T-helper 2 cell treated with Interferon-gamma antibody and Interleukin-4, amounts not matched to agents 5 μg/mL and 100 μg/mL, for 36 hours (primary cell): ENCODE data around the gene KDM4C.
"Not testable (repeated sequence)": the region's sequence is repeated elsewhere in the genome, so short reads cannot be mapped to it uniquely, and the experiment has no call there.

Experiments
- DNase-seq: peaks from one replicate; pipeline ENCODE4 v3.0.0; 2021; ENCODE audit warnings: low spot score
- H3K27ac Mint-ChIP-seq: one replicate; pipeline ENCODE4 v1.8.0; 2021; ENCODE audit warnings: mild to moderate bottlenecking, mixed read lengths
- H3K27me3 Mint-ChIP-seq: one replicate; pipeline ENCODE4 v1.8.0; 2021; ENCODE audit warnings: low read depth, mixed read lengths
- H3K36me3 Mint-ChIP-seq: one replicate; pipeline ENCODE4 v1.8.0; 2021; ENCODE audit warnings: low read depth, mixed read lengths
- H3K4me1 Mint-ChIP-seq: one replicate; pipeline ENCODE4 v1.8.0; 2021; ENCODE audit warnings: low read depth, mixed read lengths
- H3K4me3 Mint-ChIP-seq: one replicate; pipeline ENCODE4 v1.8.0; 2022; ENCODE audit warnings: mild to moderate bottlenecking, moderate library complexity, mixed read lengths
- H3K9me3 Mint-ChIP-seq: one replicate; pipeline ENCODE4 v1.8.0; 2021; ENCODE audit warnings: mixed read lengths

Gene KDM4C

DNA sequence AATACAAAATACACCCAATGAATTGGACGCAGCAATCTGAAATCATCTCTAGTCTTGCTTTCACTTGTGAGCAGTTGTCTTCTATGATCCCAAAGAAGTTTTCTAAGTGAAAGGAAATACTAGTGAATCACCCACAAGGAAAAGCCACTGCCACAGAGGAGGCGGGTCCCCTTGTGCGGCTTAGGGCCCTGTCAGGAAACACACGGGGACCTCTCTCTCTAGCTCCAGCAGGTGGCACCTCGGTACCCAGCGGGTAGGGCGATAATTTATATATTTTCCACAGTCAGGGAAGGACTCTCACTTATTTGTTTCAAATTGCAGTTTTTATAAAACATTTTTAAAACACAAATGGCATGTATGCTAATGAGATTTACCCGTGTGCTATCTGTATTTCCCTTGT lies 417.1 kb downstream of the KDM4C start:
- no peaks in the 10 kb centered on the region for H3K9me3 Mint-ChIP-seq
- peak overlapping the region; percentile 9 for H3K27ac Mint-ChIP-seq
- peaks cover 33% of the 10 kb centered on the region for H3K36me3 Mint-ChIP-seq
- no peaks in the 10 kb centered on the region for H3K27me3 Mint-ChIP-seq
- H3K4me1 Mint-ChIP-seq = peaks cover 18% of the 10 kb centered on the region
- no peak for DNase-seq
- no peak overlapping the region for H3K4me3 Mint-ChIP-seq

GRCh38 chr9:7176561-7176960 lies 418.8 kb downstream of the KDM4C start:
- Mint-ChIP-seq H3K36me3 (peaks cover 26% of the 10 kb centered on the region), H3K27me3 (no peaks in the 10 kb centered on the region), H3K4me3 (no peak overlapping the region), H3K4me1 (peaks cover 14% of the 10 kb centered on the region), H3K9me3 (no peaks in the 10 kb centered on the region), H3K27ac (no peak overlapping the region)
- DNase-seq = no peak

- Mint-ChIP-seq H3K27me3 (no peaks in the 10 kb centered on the region), H3K36me3 (peaks cover 27% of the 10 kb centered on the region), H3K9me3 (no peaks in the 10 kb centered on the region), H3K4me3 (no peak overlapping the region), H3K27ac (no peak overlapping the region), H3K4me1 (peaks cover 14% of the 10 kb centered on the region)
- DNase-seq = no peak
Observed at GRCh38 chr9:7177383-7177782, 419.6 kb downstream of the KDM4C start.

GRCh38 chr9:7178729-7179128 lies 421.0 kb downstream of the KDM4C start:
- no peak for DNase-seq
- peaks cover 24% of the 10 kb centered on the region for H3K36me3 Mint-ChIP-seq
- H3K9me3 Mint-ChIP-seq = no peaks in the 10 kb centered on the region
- no peaks in the 10 kb centered on the region for H3K27me3 Mint-ChIP-seq
- H3K27ac Mint-ChIP-seq = no peak overlapping the region
- no peak overlapping the region for H3K4me3 Mint-ChIP-seq
- peaks cover 10% of the 10 kb centered on the region for H3K4me1 Mint-ChIP-seq

DNA sequence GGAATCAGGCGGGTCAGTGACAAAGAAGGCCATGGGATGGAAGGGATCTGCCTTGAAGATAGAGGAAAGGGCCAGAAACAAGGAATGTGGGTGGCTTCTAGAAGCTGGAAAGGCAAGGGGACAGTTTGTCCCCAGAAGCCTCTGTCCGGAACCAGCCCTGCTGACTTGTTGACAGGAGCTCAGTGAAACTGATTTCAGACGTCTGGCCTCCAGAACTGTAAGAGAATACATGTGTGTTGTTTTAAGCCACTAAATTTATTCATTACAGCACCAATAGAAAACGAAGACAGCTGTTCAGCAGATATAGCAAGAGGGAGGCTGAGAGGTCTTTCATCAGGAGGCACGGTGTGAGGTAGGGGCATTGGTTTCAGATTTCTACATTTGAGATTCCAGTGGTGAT lies 422.5 kb downstream of the KDM4C start:
- no peak overlapping the region for H3K4me3 Mint-ChIP-seq
- no peak overlapping the region for H3K27ac Mint-ChIP-seq
- DNase-seq = no peak
- H3K4me1 Mint-ChIP-seq = peaks cover 3% of the 10 kb centered on the region
- H3K27me3 Mint-ChIP-seq = no peaks in the 10 kb centered on the region
- peaks cover 17% of the 10 kb centered on the region for H3K36me3 Mint-ChIP-seq
- H3K9me3 Mint-ChIP-seq = peaks cover 6% of the 10 kb centered on the region

DNA sequence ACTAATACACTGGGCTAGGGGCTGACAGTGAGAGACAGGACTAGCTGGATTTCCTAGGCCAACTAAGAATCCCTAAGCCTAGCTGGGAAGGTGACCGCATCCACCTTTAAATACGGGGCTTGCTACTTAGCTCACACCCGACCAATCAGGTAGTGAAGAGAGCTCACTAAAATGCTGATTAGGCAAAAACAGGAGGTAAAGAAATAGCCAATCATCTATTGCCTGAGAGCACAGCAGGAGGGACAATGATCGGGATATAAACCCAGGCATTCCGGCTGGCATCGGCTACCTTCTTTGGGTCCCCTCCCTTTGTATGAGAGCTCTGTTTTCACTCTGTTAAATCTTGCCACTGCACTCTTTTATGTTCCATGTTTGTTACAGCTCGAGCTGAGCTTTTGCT lies 425.4 kb downstream of the KDM4C start:
- H3K4me3 Mint-ChIP-seq = not testable (repeated sequence)
- peaks cover 23% of the 10 kb centered on the region for H3K9me3 Mint-ChIP-seq

GRCh38 chr9:7185612-7186011 lies 427.8 kb downstream of the KDM4C start:
- peaks cover 15% of the 10 kb centered on the region for H3K36me3 Mint-ChIP-seq
- no peak overlapping the region for H3K27ac Mint-ChIP-seq
- no peaks in the 10 kb centered on the region for H3K27me3 Mint-ChIP-seq
- peaks cover 34% of the 10 kb centered on the region for H3K9me3 Mint-ChIP-seq
- no peak for DNase-seq
- H3K4me3 Mint-ChIP-seq = no peak overlapping the region
- H3K4me1 Mint-ChIP-seq = no peaks in the 10 kb centered on the region

More for the DNA sequence above, 425.4 kb downstream of the KDM4C start:
- peaks cover 23% of the 10 kb centered on the region for H3K36me3 Mint-ChIP-seq
- H3K4me1 Mint-ChIP-seq, H3K27ac Mint-ChIP-seq, H3K27me3 Mint-ChIP-seq, DNase-seq: not testable (repeated sequence)

GRCh38 chr9:7186175-7186574 lies 428.4 kb downstream of the KDM4C start:
- H3K4me3 Mint-ChIP-seq = no peak overlapping the region
- no peaks in the 10 kb centered on the region for H3K4me1 Mint-ChIP-seq
- peaks cover 39% of the 10 kb centered on the region for H3K9me3 Mint-ChIP-seq
- no peak overlapping the region for H3K27ac Mint-ChIP-seq
- peaks cover 15% of the 10 kb centered on the region for H3K36me3 Mint-ChIP-seq
- no peak for DNase-seq
- H3K27me3 Mint-ChIP-seq = no peaks in the 10 kb centered on the region

- Mint-ChIP-seq H3K27me3 (no peaks in the 10 kb centered on the region), H3K4me1 (no peaks in the 10 kb centered on the region), H3K27ac (no peak overlapping the region), H3K4me3 (no peak overlapping the region), H3K36me3 (peaks cover 2% of the 10 kb centered on the region), H3K9me3 (peaks cover 23% of the 10 kb centered on the region)
- DNase-seq = no peak
Observed at GRCh38 chr9:7192266-7192665, 434.5 kb downstream of the KDM4C start.

DNA sequence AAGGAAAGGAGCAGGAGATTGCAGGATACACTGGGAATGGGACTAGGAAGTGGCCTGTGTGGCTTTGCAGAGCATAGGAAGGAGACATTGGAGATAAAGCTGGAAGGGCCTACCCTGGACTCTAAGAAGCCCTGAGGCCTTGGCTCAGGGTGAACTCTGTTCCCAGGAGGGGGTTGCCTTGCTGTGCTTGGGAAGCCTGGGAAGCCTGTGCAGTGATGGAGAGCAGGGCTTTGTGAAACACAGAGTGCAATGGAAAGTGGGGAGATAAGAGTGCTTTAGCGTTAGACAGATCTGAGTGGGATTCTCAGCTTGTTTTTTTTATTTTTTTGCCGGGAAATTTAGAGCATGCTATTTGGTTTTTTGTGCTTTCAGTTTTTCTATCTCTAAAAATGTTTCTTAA lies 437.8 kb downstream of the KDM4C start:
- Mint-ChIP-seq H3K36me3 (no peaks in the 10 kb centered on the region), H3K9me3 (peaks cover 6% of the 10 kb centered on the region), H3K4me1 (no peaks in the 10 kb centered on the region), H3K27me3 (no peaks in the 10 kb centered on the region), H3K4me3 (no peak overlapping the region), H3K27ac (no peak overlapping the region)
- no peak for DNase-seq

DNA sequence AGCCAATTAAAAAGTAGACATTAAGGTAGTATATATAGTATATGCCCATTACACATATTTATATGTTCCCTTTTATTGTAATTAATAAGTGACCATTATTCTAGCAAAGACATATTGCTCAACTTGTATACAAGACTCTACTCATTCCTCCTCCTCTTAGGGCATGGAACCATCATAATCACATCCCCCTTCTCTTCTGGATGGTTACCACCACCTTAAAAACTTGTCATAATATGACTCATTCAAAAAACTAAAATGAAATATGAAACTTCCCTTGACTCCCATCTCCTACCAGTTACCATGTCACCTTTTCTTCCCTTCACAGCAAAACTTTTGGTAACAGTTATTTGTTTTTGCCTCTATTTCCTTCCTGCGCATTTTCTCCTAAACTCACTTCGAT lies 438.7 kb downstream of the KDM4C start:
- no peak overlapping the region for H3K27ac Mint-ChIP-seq
- H3K36me3 Mint-ChIP-seq = no peaks in the 10 kb centered on the region
- peaks cover 3% of the 10 kb centered on the region for H3K27me3 Mint-ChIP-seq
- DNase-seq = no peak
- no peaks in the 10 kb centered on the region for H3K4me1 Mint-ChIP-seq
- H3K9me3 Mint-ChIP-seq = no peaks in the 10 kb centered on the region
- H3K4me3 Mint-ChIP-seq = no peak overlapping the region

GRCh38 chr9:7201196-7201595 lies 443.4 kb downstream of the KDM4C start:
- Mint-ChIP-seq H3K4me3 (no peak overlapping the region), H3K4me1 (no peaks in the 10 kb centered on the region), H3K27me3 (peaks cover 10% of the 10 kb centered on the region), H3K27ac (no peak overlapping the region), H3K36me3 (no peaks in the 10 kb centered on the region), H3K9me3 (no peaks in the 10 kb centered on the region)
- no peak for DNase-seq

GRCh38 chr9:7205806-7206205 lies 448.0 kb downstream of the KDM4C start:
- DNase-seq = no peak
- H3K27ac Mint-ChIP-seq = no peak overlapping the region
- peaks cover 13% of the 10 kb centered on the region for H3K27me3 Mint-ChIP-seq
- H3K4me3 Mint-ChIP-seq = no peak overlapping the region
- H3K4me1 Mint-ChIP-seq = no peaks in the 10 kb centered on the region
- no peaks in the 10 kb centered on the region for H3K36me3 Mint-ChIP-seq
- no peaks in the 10 kb centered on the region for H3K9me3 Mint-ChIP-seq

DNA sequence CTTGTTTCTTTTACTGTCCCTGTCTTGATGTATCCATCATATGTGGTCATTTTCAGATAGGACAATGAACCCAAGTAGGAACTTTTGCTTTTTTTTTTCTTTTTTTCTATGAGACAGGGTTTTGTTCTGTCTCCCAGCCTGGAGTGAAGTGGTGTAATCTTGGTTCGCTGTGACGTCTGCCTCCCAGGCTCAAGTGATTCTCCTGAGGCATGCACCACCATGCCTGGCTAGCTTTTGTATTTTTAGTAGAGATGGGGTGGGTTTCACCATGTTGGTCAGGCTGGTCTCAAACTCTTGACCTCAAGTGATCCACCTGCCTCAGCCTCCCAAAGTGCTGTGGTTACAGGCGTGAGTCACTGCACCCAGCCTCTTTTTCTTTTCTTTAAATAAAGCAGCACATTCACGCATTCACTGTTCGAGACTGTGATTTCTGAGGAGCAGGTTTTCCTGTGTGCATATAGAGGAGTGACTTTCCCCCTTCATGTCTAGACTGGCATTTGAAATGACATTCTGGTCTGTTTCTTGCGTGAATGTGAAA lies 448.5 kb downstream of the KDM4C start:
- DNase-seq = no peak
- no peak overlapping the region for H3K4me3 Mint-ChIP-seq
- no peaks in the 10 kb centered on the region for H3K9me3 Mint-ChIP-seq
- no peaks in the 10 kb centered on the region for H3K36me3 Mint-ChIP-seq
- peaks cover 14% of the 10 kb centered on the region for H3K27me3 Mint-ChIP-seq
- no peak overlapping the region for H3K27ac Mint-ChIP-seq
- H3K4me1 Mint-ChIP-seq = no peaks in the 10 kb centered on the region

DNA sequence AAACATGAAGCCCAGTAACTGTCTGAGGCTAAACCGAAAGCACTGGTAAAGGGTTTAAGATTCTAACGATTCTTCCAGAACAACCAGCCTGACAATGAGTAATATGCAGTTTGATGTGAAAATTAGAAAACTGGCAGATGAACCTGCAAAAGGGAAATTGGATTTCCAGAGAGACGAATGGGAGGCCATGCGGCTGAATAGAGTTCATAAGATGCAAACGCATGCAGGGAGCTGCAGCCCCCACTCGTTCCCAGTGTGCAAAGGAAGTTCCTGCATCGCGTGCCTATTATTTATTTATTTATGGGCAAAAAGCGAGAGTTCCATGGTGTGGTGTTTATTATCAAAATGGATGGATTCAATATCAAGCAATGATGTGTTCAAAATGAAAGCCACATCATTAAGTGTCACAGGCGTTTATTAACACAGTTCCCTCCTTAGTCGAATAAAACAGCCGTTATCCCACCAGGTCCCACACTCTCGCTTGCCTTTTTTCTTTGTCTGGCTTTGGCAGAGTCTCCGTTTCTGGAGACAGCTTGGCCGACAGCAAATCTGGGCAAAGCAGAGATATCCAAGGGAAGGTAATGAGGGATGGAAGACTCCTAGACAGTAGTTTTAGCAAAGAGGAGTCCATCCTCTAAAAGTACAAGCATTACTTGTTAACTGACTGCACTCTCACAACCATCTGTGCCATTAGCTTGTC lies 451.4 kb downstream of the KDM4C start:
- DNase-seq = no peak
- H3K9me3 Mint-ChIP-seq = no peaks in the 10 kb centered on the region
- peaks cover 5% of the 10 kb centered on the region for H3K4me1 Mint-ChIP-seq
- no peak overlapping the region for H3K4me3 Mint-ChIP-seq
- no peak overlapping the region for H3K27ac Mint-ChIP-seq
- peaks cover 16% of the 10 kb centered on the region for H3K27me3 Mint-ChIP-seq
- H3K36me3 Mint-ChIP-seq = no peaks in the 10 kb centered on the region
